NCI-H69 (cell line): ENCODE measurements around the gene RASSF5.

Source experiments
- DNase-seq: peaks from one replicate; lab custom pipeline; 2025; lab: John Stamatoyannopoulos, UW

The RASSF5 gene

DNA sequence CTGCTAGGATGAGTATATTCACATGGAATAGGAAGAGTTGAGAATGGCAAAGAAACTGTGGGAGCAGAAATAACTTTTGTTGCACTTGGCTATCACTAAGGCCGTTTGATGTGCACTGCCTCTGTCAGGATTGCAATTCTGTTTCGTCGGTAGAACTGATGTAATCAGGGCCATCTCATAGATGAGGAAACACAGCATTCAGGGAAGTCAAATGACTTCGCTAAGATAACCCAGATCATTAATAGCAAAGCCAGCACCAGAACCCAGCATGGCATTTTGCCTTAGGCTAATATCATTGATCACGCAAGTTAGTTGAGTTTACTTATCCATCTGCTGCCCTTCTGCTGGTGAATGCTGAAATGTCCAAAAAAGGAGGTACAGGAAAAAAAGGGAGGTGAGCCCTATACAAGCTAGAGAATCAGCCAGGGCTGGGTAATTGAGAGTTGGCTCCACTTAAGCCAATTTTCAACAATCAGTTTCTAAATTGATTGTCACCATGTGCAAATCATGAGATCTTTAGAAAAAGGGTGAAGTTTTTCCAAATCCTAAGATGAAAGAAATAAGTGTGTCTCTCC lies 7.6 kb downstream of the RASSF5 start:
- DNase-seq, result no peak

DNA sequence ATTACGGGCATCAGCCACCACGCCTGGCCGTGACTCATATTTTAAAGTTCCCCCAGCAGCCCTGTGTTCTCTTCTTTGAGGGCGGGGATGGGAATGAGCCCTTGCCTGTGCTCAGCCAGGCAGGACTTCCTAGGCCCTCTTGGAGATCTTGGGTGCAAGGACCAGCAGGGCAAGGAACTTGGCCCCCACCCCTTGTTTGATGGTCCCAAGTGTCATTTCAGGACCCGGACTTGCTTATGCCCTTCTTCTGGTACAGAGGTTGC lies 9.3 kb downstream of the RASSF5 start:
- DNase-seq, result no peak

DNA sequence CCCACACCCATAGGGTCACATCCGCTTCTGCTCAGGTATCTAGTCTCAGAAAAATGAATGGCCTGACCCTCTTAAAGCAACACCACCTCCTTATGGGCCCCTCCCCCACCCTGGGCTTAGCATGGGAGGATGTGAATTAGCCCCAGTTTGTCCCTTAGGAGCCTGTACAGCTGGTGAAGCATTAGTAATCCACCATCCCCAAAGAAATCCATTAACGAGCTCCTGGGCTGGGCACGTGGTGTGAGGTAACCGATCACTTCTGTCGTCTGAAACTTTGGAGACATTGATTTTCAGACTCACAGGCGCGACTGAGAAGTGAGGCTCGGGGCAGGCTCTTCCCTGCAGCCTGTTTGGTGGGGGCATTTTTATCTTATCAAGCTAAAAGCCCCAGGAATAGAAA lies 10.5 kb downstream of the RASSF5 start:
- peak; percentile 16 for DNase-seq

DNA sequence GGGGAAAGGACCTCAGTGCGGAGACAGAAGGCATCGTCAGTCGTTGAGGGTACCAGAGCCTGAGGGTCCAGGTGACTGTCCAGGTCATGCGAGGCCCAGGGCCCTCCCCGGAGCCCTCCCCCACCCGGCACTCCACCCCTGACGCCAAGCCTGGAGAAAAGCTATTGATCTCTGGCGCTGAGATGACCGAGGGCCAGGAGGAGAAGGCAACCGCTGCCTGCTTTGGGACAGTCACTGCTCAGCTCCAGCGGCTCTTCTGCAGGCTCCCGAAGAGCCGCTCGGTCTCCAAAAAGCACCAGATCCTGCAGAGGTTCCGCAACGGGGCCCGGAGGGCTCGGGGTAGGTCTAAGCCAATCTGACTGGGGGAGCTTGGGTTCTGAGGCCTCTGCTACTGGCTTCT lies 10.9 kb downstream of the RASSF5 start:
- DNase-seq, result no peak

DNA sequence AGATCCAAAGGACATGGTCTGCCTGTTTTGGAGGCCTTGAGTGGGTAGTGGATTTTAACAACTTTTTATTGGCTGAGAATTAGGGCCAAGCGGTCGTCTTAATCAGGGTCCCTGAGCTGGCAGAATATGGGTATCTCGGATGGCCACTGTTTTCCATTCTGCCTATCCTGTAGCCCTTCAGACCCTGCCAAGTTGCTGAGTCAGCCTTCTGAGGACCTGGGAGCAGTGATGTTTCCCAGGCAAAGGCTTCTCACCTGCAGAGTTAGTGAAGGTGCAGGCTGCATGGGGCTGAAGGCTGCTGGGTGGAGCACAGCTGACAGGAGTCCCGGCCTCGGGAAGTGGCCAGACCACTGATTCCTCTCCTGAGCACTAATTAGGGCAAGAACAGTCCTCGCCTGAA lies 11.4 kb downstream of the RASSF5 start:
- DNase-seq, result no peak

DNA sequence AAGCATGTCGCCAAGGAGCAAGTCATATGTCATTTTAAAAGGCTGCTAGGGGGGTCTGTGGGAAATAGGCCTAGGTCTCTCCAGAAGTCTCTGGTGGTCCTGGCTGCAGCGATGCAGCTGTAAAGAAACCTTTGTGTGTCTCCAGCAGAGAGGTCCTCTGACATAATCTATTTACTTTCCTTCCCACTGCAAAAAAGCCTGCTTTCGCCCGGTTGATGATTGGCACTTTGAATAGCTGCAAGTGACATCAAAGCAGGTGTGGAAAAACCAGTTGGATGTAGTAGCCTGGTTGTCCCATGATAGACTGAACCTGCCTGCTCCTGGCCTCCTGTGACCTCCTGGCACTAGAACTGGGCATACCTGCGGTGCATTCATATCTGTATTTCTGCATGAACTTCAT lies 13.8 kb downstream of the RASSF5 start:
- DNase-seq, result peak; percentile 49

DNA sequence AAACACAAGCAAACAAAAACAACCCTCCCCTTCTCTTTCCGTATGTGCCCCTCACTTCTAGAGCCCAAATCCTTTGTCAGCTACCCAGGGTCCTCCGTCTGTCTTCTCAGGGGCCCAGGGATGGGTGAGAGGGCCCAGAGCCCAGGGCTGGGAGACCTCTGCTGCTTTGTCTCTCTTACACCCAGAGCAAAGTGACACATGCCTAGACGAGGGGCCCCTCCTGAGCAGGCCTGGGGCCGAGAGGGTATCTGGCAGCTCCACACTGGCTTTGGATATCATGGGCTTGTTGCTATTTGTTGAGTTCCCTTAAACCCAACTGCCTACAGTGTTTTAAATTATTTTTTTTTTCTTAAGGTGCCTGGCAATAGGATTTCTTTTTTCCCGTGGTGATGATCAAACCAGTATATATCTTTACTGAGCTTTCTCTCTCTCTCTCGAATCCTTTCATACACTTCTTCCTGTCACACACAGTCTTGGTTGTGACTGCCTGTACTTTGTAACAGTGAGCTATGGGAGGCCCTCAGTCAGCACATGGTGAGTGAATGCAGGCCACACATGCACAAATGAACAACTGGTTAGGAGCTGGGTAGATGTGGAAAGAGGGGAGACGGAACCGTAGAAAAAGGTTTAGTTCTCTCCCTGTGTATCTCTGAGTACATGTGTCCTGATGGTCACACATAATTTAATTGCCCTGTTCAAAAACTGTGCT lies 14.5 kb downstream of the RASSF5 start:
- DNase-seq, result no peak

DNA sequence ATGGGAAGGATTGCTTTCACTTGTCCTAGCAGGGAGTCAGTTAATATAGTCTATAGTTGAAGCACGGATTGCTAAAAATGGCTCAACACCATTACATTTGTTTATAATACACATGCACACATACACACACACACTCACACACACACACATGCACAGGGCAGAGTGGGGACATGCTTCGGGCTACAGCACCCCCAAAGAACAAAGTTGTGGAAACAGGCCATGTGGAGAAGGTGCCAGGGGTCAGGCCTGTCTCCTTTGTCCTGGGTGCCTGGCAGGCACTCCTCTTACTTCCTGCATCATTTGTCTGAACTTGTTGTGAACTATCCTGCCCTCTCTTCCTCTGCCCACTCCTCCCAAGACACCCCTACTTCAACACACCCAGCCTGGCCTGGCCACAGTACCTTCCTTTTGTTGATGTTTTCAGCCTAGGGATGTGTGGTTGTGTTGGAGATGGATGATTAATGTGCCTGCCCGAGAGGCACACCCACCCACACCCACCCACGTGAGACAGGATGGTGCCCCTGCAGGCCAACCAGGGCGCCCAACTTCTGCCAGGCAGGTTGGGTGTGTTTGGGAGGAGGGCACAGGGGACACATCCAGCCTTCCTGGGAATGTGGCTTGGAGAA lies 17.5 kb downstream of the RASSF5 start:
- DNase-seq, result no peak

DNA sequence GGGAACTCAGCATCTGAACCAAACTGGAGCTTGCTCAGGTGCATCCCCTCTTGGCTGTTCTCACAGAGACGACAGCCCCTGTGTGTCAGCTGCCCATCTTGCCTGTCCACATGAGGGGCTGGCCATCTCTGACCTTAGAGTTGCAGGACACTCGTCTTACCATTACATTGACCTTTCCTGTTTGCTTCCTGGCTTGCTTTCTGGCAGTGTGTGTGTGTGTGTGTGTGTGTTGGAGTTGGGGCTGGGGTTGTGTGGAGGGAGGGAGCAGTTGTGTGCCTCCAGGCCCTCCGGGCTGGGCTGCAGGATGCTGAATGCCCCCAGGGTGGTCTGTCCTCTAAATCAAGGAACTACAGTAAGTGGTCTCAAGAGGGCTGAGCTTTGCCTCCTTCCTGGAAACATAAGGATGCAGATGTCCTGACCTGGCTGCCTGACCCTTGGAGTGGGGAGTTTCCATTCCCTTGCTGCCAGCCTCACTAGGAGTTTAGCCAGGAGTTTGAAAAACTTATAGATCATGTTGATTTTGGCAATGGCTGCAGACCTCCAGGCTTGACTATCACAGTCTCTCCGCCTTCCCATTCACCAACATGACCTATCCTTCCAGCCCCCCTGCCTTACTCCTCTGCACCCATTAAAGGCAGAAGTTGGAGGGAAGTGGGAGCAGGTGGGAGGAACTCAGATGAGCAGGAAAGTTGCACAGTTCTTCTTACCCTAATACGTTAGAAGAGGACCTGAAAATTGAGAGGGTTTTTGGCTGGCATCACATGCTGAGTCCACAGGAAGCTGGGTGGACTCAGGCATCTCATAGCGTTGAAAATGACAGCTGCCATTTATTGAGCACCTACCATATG lies 19.0 kb downstream of the RASSF5 start:
- DNase-seq, result no peak

DNA sequence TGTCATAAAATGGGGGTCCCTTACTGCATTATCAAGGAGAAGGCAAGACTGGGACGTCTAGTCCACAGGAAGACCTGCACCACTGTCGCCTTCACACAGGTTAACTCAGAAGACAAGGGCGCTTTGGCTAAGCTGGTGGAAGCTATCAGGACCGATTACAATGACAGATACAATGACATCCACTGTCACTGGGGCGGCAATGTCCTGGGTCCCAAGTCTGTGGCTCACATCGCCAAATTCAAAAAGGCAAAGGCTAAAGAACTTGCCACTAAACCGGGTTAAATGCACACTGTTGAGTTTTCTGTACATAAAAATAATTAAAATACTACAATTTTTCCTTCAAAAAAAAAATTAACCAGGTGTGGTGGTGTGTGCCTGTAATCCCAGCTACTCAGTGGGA lies 22.1 kb downstream of the RASSF5 start:
- DNase-seq, result no peak

DNA sequence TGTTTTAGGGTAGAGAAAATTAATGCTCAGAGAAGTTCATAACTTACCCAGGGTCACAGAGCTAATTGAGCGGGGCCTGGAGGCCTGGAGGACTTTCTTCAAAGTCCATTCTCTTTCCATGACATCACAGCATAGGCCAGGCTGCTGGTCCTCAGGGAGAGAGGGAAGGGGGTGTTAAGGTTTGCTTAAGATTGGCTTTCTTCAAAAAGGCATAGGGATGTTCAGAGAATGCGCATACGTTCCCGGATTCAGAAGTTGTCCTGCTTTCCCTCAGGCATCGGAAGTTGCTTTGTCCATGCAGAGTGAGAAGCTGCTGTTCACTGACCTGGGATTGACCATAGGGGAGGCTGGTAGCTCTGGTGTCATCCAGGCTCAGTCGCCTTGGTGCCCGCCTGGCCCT lies 25.0 kb downstream of the RASSF5 start:
- no peak for DNase-seq

DNA sequence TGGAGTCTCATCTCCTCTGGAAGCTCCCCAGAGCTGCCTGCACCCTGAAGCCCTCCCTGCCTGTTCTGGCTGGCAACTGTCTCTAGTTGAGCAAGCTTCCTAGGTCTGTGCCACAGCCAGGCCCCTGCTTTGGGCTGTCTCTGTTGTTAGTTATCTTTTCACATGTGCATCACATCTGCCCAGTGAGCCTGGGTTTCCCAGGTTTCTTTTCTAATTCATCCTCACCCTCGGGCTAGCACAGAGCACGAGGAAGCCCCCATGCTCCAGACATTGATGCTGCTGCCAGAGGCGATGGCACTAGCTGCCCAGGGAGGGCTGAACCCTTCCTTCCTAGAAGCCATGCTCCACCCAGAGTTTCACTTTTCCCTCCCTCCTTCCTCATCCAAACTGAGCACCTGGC lies 27.2 kb downstream of the RASSF5 start:
- DNase-seq, result no peak

DNA sequence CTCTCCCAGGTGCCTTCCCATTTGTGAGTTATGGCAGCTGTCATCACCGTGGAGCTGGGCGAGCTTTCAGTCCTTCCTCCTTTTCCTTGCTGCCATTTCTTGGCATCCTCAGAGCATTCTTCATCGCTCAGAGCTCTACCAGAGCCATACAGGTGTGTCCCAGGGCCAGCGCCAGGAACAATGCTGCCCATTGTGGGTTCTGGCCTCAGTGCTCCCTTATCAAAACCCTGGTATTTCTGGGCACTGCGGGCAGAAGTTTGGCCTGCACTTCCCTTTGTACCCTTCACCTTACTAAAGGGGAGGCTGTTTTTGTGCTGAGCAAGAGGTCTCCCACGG lies 28.5 kb downstream of the RASSF5 start:
- no peak for DNase-seq

DNA sequence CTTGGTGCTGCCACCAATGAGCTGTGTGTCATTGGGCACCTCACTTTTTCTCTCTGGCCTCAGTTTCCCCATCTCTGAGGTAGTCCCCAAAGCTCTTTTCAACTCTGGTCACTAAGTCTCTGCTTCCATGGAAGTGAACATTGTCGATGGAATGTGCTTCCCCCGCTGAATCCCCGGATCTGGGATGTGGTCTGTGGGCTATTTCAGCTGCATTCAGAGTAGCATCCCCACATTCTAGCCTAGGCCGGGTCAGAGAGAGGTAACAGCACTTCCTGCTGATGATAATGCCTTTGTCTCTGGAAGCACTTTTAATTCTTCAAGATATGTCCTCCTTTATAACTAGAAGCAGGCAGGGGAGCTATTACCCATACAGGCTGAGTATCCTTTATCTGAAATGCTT lies 29.8 kb downstream of the RASSF5 start:
- no peak for DNase-seq

DNA sequence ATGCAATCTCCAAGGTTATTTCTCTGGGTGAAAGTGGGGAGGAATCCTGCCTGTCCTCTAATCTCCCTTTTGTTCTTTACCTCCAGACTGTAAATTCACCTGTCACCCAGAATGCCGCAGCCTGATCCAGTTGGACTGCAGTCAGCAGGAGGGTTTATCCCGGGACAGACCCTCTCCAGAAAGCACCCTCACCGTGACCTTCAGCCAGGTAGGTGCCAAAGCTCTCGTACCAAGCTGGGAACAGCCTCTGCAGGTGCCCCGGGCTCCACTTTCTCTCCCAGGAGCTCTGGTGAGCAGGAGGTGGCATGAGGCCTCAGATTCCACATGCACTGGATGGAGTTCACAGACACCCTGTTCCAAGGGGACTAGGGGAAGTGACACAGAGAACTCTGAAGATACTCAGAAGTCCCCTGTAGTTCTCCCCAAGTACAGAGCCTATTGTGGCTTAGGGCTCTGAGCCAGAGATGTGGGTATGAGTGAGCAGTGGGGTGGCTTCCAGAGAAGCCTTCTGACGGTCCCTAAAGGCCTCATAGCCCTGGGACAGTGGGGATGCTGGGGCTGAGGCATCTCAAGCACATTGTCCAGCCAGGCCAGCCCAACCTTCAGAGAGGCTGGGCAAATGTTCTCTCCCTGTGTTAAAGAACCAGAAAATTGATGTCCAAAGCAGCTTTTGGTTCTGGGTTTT lies 30.9 kb downstream of the RASSF5 start:
- DNase-seq, result no peak

DNA sequence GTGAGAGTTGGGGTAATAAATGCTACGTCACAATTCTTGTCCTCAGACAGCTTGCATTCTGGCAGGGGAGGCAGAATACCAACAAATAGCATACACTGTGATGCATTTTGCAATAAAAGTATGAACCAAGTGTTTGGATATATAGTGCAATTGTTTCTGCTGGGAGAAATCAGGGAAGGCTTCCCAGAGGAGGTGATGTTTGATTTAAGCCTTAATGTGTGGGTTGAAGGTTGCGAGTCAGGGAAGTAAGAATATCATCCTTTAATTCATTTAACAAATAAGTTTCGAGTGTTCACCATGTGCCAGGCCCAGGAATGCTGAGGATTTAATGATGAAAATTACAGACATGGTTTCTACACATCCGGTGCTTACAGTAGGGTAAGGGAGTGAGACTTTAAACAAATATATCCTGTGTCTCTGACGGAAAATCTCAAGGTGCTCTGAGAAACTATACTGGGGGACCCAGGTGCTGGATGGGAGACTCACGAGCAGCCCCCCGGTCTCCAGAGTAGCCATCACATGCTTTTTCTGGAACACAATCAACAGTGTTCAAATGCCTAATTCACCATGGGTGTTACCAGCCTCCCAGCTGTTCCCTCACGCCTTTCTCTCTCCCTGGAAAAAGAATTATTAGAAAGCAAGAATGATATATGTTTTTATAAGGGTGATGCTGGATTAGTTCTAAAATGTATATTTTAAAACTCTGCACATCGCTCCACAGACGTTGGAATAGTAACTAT lies 31.7 kb downstream of the RASSF5 start:
- no peak for DNase-seq

DNA sequence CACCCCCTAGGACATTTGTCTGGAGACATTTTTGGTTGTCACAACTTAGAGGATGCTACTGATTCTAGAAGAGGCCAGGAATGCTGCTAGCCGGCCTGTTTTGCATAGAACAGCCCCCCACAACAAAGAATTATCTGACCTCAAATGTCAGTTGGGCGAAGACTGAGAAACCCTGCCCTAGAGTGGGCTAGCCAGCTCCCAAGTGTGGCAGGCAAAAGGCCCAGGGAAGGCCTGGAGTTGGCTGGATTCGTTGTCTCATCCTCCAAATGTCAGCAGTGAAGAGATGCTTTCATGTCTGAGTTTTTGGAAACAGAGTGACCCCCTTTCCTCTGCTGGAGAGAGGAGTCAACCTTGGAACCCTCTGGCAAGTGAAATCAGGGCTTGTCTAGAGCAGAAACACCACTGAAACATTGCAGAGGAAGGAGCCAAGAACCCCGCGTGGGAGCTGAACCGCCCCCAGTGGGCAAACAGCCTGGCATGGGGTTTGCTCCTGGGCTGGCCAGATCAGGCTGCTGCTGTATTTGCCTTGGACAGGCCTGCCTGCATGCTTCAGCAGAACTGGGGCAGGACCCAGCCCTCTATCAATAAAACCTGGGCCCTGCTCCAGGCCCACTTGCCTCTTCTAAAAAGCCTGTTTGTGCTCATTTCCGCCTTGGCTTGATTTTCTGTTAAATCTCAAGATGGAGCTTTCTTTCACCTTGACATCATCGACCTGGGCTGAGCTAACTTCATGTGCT lies 32.9 kb downstream of the RASSF5 start:
- DNase-seq, result no peak

DNA sequence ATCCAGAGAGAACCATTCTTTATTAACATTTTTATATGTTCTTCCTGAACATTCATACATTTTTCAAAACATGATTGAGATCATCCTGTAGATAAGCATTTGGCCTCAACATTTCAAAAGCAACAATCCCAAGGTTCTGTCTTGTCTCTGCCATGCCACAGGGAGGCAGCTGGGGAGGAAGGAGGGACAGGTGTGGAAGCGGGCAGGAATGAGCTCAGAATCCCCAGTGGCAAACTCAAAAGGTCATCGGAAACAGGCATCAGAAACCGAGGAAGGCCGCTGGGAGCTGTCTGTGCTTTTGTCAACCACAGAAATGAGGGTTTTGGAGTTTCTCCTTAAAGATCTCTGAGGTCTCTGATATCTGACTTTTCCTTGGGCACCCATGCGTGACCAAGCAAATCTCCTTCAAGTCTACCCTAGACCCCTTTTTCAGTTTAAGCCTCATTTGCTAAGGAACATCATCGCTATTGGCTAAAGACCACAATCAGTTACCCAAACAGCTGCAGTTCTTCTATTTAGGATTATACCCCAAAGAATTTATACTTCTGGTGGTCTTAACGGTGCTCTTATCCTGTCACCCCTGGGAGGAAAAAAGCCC lies 34.0 kb downstream of the RASSF5 start:
- no peak for DNase-seq

DNA sequence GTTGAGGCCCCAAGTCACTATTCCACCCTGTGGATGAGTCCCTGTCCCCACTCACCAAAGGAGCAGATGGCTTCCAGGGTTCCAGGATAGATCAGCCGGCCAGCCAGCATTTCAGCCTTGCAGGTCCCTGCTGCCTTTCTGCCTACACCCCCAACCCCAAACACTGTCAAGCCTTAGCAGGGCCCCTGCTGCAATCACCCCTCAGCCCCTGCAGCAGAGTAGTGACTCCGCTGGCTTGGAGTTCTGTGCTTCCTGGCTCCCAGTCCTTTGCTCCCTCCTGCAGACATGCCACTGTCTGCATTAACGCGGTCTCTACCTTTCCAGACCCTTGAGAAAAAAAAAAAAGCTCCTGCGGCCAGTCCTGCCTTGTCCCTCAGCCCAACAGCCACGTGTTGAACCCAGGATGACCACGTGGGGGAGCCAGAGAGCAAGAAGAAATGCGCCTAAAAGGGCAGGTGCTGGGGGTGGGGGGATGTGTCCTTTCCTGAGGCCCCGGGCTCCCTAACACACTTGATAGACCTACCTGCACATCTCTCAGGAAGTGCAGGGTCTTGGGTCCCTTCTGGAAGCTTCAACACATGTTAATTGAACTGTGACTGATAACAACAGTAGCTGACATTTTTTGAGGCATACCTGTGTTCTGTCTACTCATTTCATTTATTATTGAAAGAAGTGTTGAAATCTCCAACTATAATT lies 37.4 kb downstream of the RASSF5 start:
- DNase-seq, result peak; percentile 81

DNA sequence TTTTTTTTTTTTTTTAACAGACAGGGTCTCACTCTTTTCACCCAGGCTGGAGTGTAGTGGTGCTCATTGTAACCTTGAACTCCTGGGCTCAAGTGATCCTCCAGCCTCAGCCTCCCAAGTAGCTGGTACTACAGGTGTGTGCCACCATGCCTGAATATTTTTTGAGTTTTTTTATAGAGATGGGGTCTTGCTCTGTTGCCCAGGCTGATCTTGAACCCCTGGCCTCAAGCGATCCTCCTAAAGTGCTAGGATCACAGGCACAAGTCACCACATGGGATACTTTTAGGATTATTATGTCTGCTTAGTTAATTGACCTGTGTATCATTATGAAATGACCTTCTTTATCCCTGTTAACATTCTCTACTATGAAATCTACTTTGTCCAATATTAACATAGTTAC lies 38.0 kb downstream of the RASSF5 start:
- DNase-seq, result no peak
